Measurements from ENCODE around the gene SIGLEC9.
"Not testable (repeated sequence)": the region's sequence is repeated elsewhere in the genome, so short reads cannot be mapped to it uniquely, and the experiment has no call there.

The SIGLEC9 gene

GRCh38 chr19:51142809-51143475, 18.2 kb downstream of the SIGLEC9 start:
- DNase-seq (ENCODE audit: low read depth in 2 of 3, low spot score in 1 of 3) = not testable (repeated sequence)

- no peak for DNase-seq (ENCODE audit: low read depth in 2 of 3, low spot score in 1 of 3)
Measured at GRCh38 chr19:51143486-51143885, 18.8 kb downstream of the SIGLEC9 start.

- no peak for DNase-seq (ENCODE audit: low read depth in 2 of 3, low spot score in 1 of 3)
Measured at GRCh38 chr19:51144482-51145045, 19.9 kb downstream of the SIGLEC9 start.

- DNase-seq (ENCODE audit: low read depth in 2 of 3, low spot score in 1 of 3) = no peak
Measured at GRCh38 chr19:51145916-51146493, 21.3 kb downstream of the SIGLEC9 start.

GRCh38 chr19:51146751-51147150, 22.0 kb downstream of the SIGLEC9 start:
- DNase-seq (ENCODE audit: low read depth in 2 of 3, low spot score in 1 of 3) = no peak

GRCh38 chr19:51147663-51148062, 23.0 kb downstream of the SIGLEC9 start:
- no peak for DNase-seq (ENCODE audit: low read depth in 2 of 3, low spot score in 1 of 3)

- no peak for DNase-seq (ENCODE audit: low read depth in 2 of 3, low spot score in 1 of 3)
Measured at GRCh38 chr19:51148580-51148979, 23.9 kb downstream of the SIGLEC9 start.

- DNase-seq (ENCODE audit: low read depth in 2 of 3, low spot score in 1 of 3) = no peak
Measured at GRCh38 chr19:51150627-51151026, 25.9 kb downstream of the SIGLEC9 start.

- no peak for DNase-seq (ENCODE audit: low read depth in 2 of 3, low spot score in 1 of 3)
Measured at GRCh38 chr19:51156710-51157109, 32.0 kb downstream of the SIGLEC9 start.

GRCh38 chr19:51157265-51157664, 32.6 kb downstream of the SIGLEC9 start:
- no peak for DNase-seq (ENCODE audit: low read depth in 2 of 3, low spot score in 1 of 3)

- DNase-seq (ENCODE audit: low read depth in 2 of 3, low spot score in 1 of 3) = peak; percentile 62 to 87 (median 72)
Measured at GRCh38 chr19:51158474-51159129, 33.9 kb downstream of the SIGLEC9 start.

GRCh38 chr19:51159656-51160055, 35.0 kb downstream of the SIGLEC9 start:
- DNase-seq (ENCODE audit: low read depth in 2 of 3, low spot score in 1 of 3) = no peak

GRCh38 chr19:51161266-51161665, 36.6 kb downstream of the SIGLEC9 start:
- no peak for DNase-seq (ENCODE audit: low read depth in 2 of 3, low spot score in 1 of 3)

GRCh38 chr19:51161867-51162496, 37.3 kb downstream of the SIGLEC9 start:
- DNase-seq (ENCODE audit: low read depth in 2 of 3, low spot score in 1 of 3) = no peak

- no peak for DNase-seq (ENCODE audit: low read depth in 2 of 3, low spot score in 1 of 3)
Measured at GRCh38 chr19:51163257-51163656, 38.6 kb downstream of the SIGLEC9 start.

- no peak for DNase-seq (ENCODE audit: low read depth in 2 of 3, low spot score in 1 of 3)
Measured at GRCh38 chr19:51164215-51164614, 39.5 kb downstream of the SIGLEC9 start.

GRCh38 chr19:51166846-51167490, 42.3 kb downstream of the SIGLEC9 start:
- no peak for DNase-seq (ENCODE audit: low read depth in 2 of 3, low spot score in 1 of 3)

- no peak for DNase-seq (ENCODE audit: low read depth in 2 of 3, low spot score in 1 of 3)
Measured at GRCh38 chr19:51168564-51169282, 44.0 kb downstream of the SIGLEC9 start.

- DNase-seq (ENCODE audit: low read depth in 2 of 3, low spot score in 1 of 3) = peak; percentile 31 to 69 (median 53)
Measured at GRCh38 chr19:51169283-51169918, 44.7 kb downstream of the SIGLEC9 start.

GRCh38 chr19:51172223-51172622, 47.5 kb downstream of the SIGLEC9 start:
- no peak for DNase-seq (ENCODE audit: low read depth in 2 of 3, low spot score in 1 of 3)
